Neuronal stem cell (in vitro differentiated cells): ENCODE measurements around the gene ANKRD34C.

Experiments used
- DNase-seq: peaks from one replicate; pipeline ENCODE4 v3.0.0-alpha.2; 2013; ENCODE audit warnings: low spot score
- H2AFZ ChIP-seq: one replicate; pipeline ENCODE4 v1.6.1; 2013; ENCODE audit warnings: mild to moderate bottlenecking, low read length, inconsistent platforms
- H2AK5ac ChIP-seq: 2 replicates; pipeline ENCODE4 v1.6.1; 2013; ENCODE audit warnings: low read depth, mild to moderate bottlenecking, inconsistent platforms, low read length, moderate library complexity, mixed read lengths
- H2BK120ac ChIP-seq: 2 replicates; pipeline ENCODE4 v1.6.1; 2013; ENCODE audit warnings: low read depth, mild to moderate bottlenecking, inconsistent platforms, low read length, moderate library complexity, mixed read lengths
- H2BK12ac ChIP-seq: one replicate; pipeline ENCODE4 v1.6.1; 2013; ENCODE audit warnings: low read length, inconsistent platforms
- H2BK15ac ChIP-seq: 2 replicates; pipeline ENCODE4 v1.6.1; 2013; ENCODE audit warnings: mild to moderate bottlenecking, low read length, inconsistent platforms, mixed read lengths
- H2BK5ac ChIP-seq: one replicate; pipeline ENCODE4 v1.6.1; 2013; ENCODE audit warnings: inconsistent platforms, mild to moderate bottlenecking, low read length, moderate library complexity
- H3K14ac ChIP-seq: one replicate; pipeline ENCODE4 v1.6.1; 2013; ENCODE audit warnings: low read length, inconsistent platforms
- H3K18ac ChIP-seq: 2 replicates; pipeline ENCODE4 v1.6.1; 2013; ENCODE audit warnings: low read length, inconsistent platforms
- H3K23ac ChIP-seq: 2 replicates; pipeline ENCODE4 v1.6.1; 2013; ENCODE audit warnings: low read depth, mild to moderate bottlenecking, mixed read lengths, low read length, inconsistent platforms; ENCODE audit not compliant: poor library complexity
- H3K27ac ChIP-seq: replicated peaks from 3 replicates; pipeline ENCODE4 v1.5.1; 2013; ENCODE audit warnings: low read length, inconsistent platforms
- H3K27me3 ChIP-seq, 3 experiments: 2 replicates each; pipeline ENCODE4 v1.6.1; 2013; ENCODE audit warnings: low read length in 3 of 3, mild to moderate bottlenecking in 2 of 3, inconsistent platforms in 1 of 3, low read depth in 1 of 3, mixed read lengths in 1 of 3, moderate library complexity in 1 of 3; ENCODE audit not compliant: control insufficient read depth in 3 of 3, insufficient read depth in 3 of 3
- H3K36me3 ChIP-seq, 2 donors: replicated peaks in 1 of 2; 2 replicates each; pipeline ENCODE4 v1.6.1; 2013; ENCODE audit warnings: low read length in 2 of 2; ENCODE audit not compliant: control insufficient read depth in 2 of 2, insufficient read depth in 2 of 2
- H3K4ac ChIP-seq: 2 replicates; pipeline ENCODE4 v1.6.1; 2013; ENCODE audit warnings: inconsistent platforms, mild to moderate bottlenecking, low read length, moderate library complexity
- H3K4me1 ChIP-seq, 2 donors: 1 replicate in 1 of 2; 2 replicates in 1 of 2; pipeline ENCODE4 v1.6.1; 2013; ENCODE audit warnings: low read length in 2 of 2, low read depth in 1 of 2; ENCODE audit not compliant: control insufficient read depth in 2 of 2, insufficient read depth in 1 of 2
- H3K4me2 ChIP-seq: one replicate; pipeline ENCODE4 v1.6.1; 2013; ENCODE audit warnings: mild to moderate bottlenecking, low read length, inconsistent platforms; ENCODE audit not compliant: insufficient read depth, poor library complexity, severe bottlenecking
- H3K4me3 ChIP-seq, 2 donors: 2 replicates each; pipeline ENCODE4 v1.5.1; 2013; ENCODE audit warnings: low read length in 2 of 2, mild to moderate bottlenecking in 2 of 2, inconsistent platforms in 1 of 2, moderate library complexity in 1 of 2
- H3K79me1 ChIP-seq: one replicate; pipeline ENCODE4 v1.6.1; 2013; ENCODE audit warnings: low read depth, mild to moderate bottlenecking, inconsistent platforms, low read length, moderate library complexity
- H3K9ac ChIP-seq: one replicate; pipeline ENCODE4 v1.6.1; 2013; ENCODE audit warnings: mild to moderate bottlenecking, low read depth, low read length, inconsistent platforms; ENCODE audit not compliant: poor library complexity
- H3K9me3 ChIP-seq, 2 donors: replicated peaks in 1 of 2; 2 replicates each; pipeline versions ENCODE3 to v1.6.1; 2013; ENCODE audit warnings: low read length in 2 of 2, mild to moderate bottlenecking in 2 of 2, inconsistent platforms in 1 of 2, low read depth in 1 of 2, mixed read lengths in 1 of 2, moderate library complexity in 1 of 2; ENCODE audit not compliant: control insufficient read depth in 2 of 2, insufficient read depth in 1 of 2
- H4K8ac ChIP-seq: one replicate; pipeline ENCODE4 v1.6.1; 2013; ENCODE audit warnings: low read depth, mild to moderate bottlenecking, inconsistent platforms, low read length, moderate library complexity
- H4K91ac ChIP-seq: one replicate; pipeline ENCODE4 v1.6.1; 2013; ENCODE audit warnings: low read length, low read depth, mild to moderate bottlenecking, inconsistent platforms; ENCODE audit not compliant: poor library complexity
- WGBS, 2 donors: extraction: QIAGEN DNeasy Blood & Tissue Kit; methylation state at CpG; one replicate each; pipeline ENCODE4 v1.1.7; 2013; ENCODE audit warnings: missing lambda C conversion rate in 2 of 2, mixed read lengths in 1 of 2; ENCODE audit not compliant: insufficient read length in 2 of 2, insufficient replicate concordance in 1 of 2; ENCODE audit errors: extremely low coverage in 2 of 2; 5-methylcytosine and 5-hydroxymethylcytosine counted together

The ANKRD34C gene

GRCh38 chr15:79322306-79322705 lies 39.8 kb downstream of the ANKRD34C start:
- Histone ChIP-seq H3K27me3 (no peaks in the 10 kb centered on the region), H3K4me1 (no peaks in the 10 kb centered on the region), H3K9ac (no peak overlapping the region), H2BK120ac (no peak overlapping the region), H3K79me1 (no peaks in the 10 kb centered on the region), H2AFZ (no peak overlapping the region), H3K4ac (no peak overlapping the region), H2BK5ac (no peak overlapping the region), H3K36me3 (peaks cover 25 to 56% of the 10 kb centered on the region in 2 donors), H3K9me3 (peaks cover 0 to 3% of the 10 kb centered on the region in 2 donors), H4K8ac (no peak overlapping the region), H2BK15ac (no peak overlapping the region), H3K14ac (no peak overlapping the region), H2AK5ac (no peak overlapping the region), H3K18ac (no peak overlapping the region), H3K27ac (no peak overlapping the region), H2BK12ac (no peak overlapping the region), H3K4me2 (no peak overlapping the region), H3K4me3 (no peak overlapping the region), H4K91ac (no peak overlapping the region), H3K23ac (no peak overlapping the region)
- WGBS, 2 donors: no CpG with 5 or more reads among the region's 3 CpGs
- no peak for DNase-seq

- Histone ChIP-seq H3K23ac (no peak overlapping the region), H3K27me3 (no peaks in the 10 kb centered on the region), H2BK12ac (no peak overlapping the region), H2AFZ (no peak overlapping the region), H3K36me3 (peaks cover 21 to 49% of the 10 kb centered on the region in 2 donors), H3K4ac (no peak overlapping the region), H3K14ac (no peak overlapping the region), H3K27ac (no peak overlapping the region), H2BK15ac (no peak overlapping the region), H3K4me1 (no peaks in the 10 kb centered on the region), H2BK120ac (no peak overlapping the region), H3K18ac (no peak overlapping the region), H3K9ac (no peak overlapping the region), H3K4me2 (no peak overlapping the region), H3K4me3 (no peak overlapping the region), H4K8ac (no peak overlapping the region), H3K79me1 (no peaks in the 10 kb centered on the region), H4K91ac (no peak overlapping the region), H2AK5ac (no peak overlapping the region), H2BK5ac (no peak overlapping the region), H3K9me3 (peaks cover 0 to 3% of the 10 kb centered on the region in 2 donors)
- no peak for DNase-seq
- no CpG with 5 or more reads among the region's 6 CpGs for WGBS, 2 donors
Measured at GRCh38 chr15:79322945-79323344, 40.4 kb downstream of the ANKRD34C start.

GRCh38 chr15:79329171-79329611 lies 46.7 kb downstream of the ANKRD34C start:
- Histone ChIP-seq H2BK120ac (no peak overlapping the region), H4K8ac (no peak overlapping the region), H3K4me1 (no peaks in the 10 kb centered on the region), H3K4me3 (no peak overlapping the region), H3K14ac (no peak overlapping the region), H3K9me3 (peaks cover 3 to 8% of the 10 kb centered on the region in 2 donors), H3K27me3 (no peaks in the 10 kb centered on the region), H3K4me2 (no peak overlapping the region), H3K18ac (no peak overlapping the region), H4K91ac (no peak overlapping the region), H3K36me3 (peaks cover 2 to 4% of the 10 kb centered on the region in 2 donors), H3K79me1 (no peaks in the 10 kb centered on the region), H3K23ac (no peak overlapping the region), H2BK12ac (no peak overlapping the region), H3K27ac (no peak overlapping the region), H2BK15ac (no peak overlapping the region), H3K4ac (no peak overlapping the region), H2BK5ac (no peak overlapping the region), H3K9ac (no peak overlapping the region), H2AFZ (no peak overlapping the region), H2AK5ac (no peak overlapping the region)
- no peak for DNase-seq
- WGBS, 2 donors: no CpG with 5 or more reads among the region's 2 CpGs
